DMS 273 (cell line): ENCODE data around the gene KRT75.
"Not testable (repeated sequence)": the region's sequence is repeated elsewhere in the genome, so short reads cannot be mapped to it uniquely, and the experiment has no call there.

Experiments
- DNase-seq: peaks from one replicate; lab custom pipeline; 2025; ENCODE audit not compliant: unreplicated experiment; lab: John Stamatoyannopoulos, UW

KRT75 gene

GRCh38 chr12:52417740-52418139 is 16.4 kb downstream of the KRT75 start:
- DNase-seq = no peak

GRCh38 chr12:52416795-52417194 is 17.4 kb downstream of the KRT75 start:
- DNase-seq = no peak

GRCh38 chr12:52415870-52416750 is 18.1 kb downstream of the KRT75 start:
- no peak for DNase-seq

- no peak for DNase-seq
These were observed 19.2 kb downstream of the KRT75 start for GRCh38 chr12:52414936-52415335.

- DNase-seq = no peak
These were observed 20.3 kb downstream of the KRT75 start for GRCh38 chr12:52413782-52414345.

- no peak for DNase-seq
These were observed 21.0 kb downstream of the KRT75 start for GRCh38 chr12:52413202-52413601.

GRCh38 chr12:52411815-52412214 is 22.4 kb downstream of the KRT75 start:
- DNase-seq = no peak

GRCh38 chr12:52410589-52411248 is 23.5 kb downstream of the KRT75 start:
- not testable (repeated sequence) for DNase-seq

GRCh38 chr12:52407918-52408317 is 26.3 kb downstream of the KRT75 start:
- DNase-seq = no peak

- DNase-seq = no peak
These were observed 28.2 kb downstream of the KRT75 start, which contains the start of gene KRT82 for GRCh38 chr12:52405922-52406385. TSS of gene KRT82 (minus strand) at chr12:52406335. CDS start at chr12:52406277, 58 bp downstream.

- DNase-seq = no peak
These were observed 29.2 kb downstream of the KRT75 start for GRCh38 chr12:52404951-52405350.

GRCh38 chr12:52403561-52403960 is 30.6 kb downstream of the KRT75 start:
- no peak for DNase-seq

GRCh38 chr12:52402873-52403540 is 31.2 kb downstream of the KRT75 start:
- DNase-seq = no peak

GRCh38 chr12:52402377-52402776 is 31.8 kb downstream of the KRT75 start:
- DNase-seq = no peak

- DNase-seq = no peak
These were observed 32.2 kb downstream of the KRT75 start for GRCh38 chr12:52401926-52402325.

- DNase-seq = no peak
These were observed 32.6 kb downstream of the KRT75 start for GRCh38 chr12:52401526-52401925.

GRCh38 chr12:52400906-52401305 is 33.3 kb downstream of the KRT75 start:
- no peak for DNase-seq

- no peak for DNase-seq
These were observed 34.4 kb downstream of the KRT75 start for GRCh38 chr12:52399756-52400155.

GRCh38 chr12:52398176-52398575 is 36.0 kb downstream of the KRT75 start:
- DNase-seq = no peak

GRCh38 chr12:52396656-52397055 is 37.5 kb downstream of the KRT75 start:
- DNase-seq = no peak

- peak; percentile 37 for DNase-seq
These were observed 38.3 kb downstream of the KRT75 start for GRCh38 chr12:52395761-52396434.
